ENCODE results near the gene SNAI3. TPM values are rescaled to one million over a fixed set of nuclear protein-coding genes. Genes with fewer than 3 reads are reported as not detected.
A peak's percentile ranks its signal among the peaks of the same experiment; 100 is the strongest.

SNAI3 gene
- total RNA-seq, 1 donor from 2014 or later: under 0.01 TPM

DNA sequence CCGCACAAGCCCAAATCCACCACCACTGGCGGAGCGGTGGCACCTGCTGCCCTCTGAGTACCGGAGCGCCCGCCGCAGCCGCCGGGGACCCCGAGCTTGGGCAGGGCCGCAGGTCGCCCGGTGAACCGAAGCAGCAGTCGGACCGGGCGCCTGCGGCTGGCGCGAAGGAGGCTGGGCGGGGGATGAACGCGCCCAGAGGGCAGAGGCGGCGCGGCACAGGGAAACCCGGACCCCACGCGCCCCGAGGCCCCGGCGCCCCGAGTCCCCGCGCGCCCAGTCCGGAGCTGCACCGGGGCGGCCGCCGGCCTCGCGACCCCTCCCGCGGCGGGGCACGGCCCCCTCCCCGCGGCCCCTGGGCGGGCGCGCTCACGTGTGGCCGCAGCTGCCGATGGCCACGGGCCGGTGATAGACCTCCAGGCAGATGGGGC lies 19.5 kb upstream of the SNAI3 start:
- DNase-seq (ENCODE audit: low read depth in 2 of 2): no peak

- peak in 1 of 2 donors; percentile 34 for DNase-seq (ENCODE audit: low read depth in 2 of 2)
Observed at GRCh38 chr16:88705076-88705684, 18.9 kb upstream of the SNAI3 start.

DNA sequence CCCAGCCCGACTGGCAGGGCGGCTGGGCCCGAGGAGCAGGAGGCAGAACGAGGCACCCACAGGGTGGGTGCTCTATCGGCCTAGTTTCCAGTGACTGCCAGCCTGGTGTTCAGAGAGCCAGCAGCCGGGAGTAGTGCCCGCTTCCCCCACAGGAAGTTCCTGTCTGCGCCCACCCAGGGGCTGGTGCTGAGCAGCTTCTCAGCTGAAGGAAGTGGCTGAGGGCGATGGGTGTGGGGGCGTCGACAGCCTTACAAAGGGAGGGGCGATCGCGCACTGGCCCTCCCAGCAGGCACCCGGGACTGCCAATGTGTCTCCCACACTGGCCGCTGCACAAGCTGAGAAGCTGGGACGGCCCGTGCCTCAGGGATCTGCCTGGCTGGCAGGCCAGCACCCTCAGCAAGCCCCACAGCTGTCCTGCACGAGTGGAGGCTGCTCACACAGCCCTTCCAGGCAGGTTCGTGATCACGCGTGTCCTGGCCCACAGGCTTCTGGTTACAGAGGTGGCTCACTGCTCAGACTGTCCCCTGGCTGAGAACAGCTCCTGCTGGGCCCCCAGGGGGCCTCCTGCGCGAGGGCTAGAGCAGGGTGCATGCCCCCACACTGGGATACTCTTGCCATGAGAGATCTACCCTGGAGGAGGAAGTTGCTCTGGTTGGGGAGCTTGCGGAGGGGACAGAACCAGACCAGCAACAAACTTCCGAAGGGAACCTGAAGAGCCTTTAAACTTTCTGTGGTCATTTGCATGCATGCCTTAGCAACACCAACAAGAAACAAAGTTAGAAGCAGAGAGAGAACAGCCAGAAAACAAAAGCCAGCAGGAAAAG lies 17.4 kb upstream of the SNAI3 start:
- DNase-seq (ENCODE audit: low read depth in 2 of 2): peak in 1 of 2 donors; percentile 54

- no peak for DNase-seq (ENCODE audit: low read depth in 2 of 2)
Observed at GRCh38 chr16:88702371-88703210, 16.3 kb upstream of the SNAI3 start.

GRCh38 chr16:88701581-88702370 lies 15.5 kb upstream of the SNAI3 start:
- peak in 1 of 2 donors; percentile 46 for DNase-seq (ENCODE audit: low read depth in 2 of 2)

DNA sequence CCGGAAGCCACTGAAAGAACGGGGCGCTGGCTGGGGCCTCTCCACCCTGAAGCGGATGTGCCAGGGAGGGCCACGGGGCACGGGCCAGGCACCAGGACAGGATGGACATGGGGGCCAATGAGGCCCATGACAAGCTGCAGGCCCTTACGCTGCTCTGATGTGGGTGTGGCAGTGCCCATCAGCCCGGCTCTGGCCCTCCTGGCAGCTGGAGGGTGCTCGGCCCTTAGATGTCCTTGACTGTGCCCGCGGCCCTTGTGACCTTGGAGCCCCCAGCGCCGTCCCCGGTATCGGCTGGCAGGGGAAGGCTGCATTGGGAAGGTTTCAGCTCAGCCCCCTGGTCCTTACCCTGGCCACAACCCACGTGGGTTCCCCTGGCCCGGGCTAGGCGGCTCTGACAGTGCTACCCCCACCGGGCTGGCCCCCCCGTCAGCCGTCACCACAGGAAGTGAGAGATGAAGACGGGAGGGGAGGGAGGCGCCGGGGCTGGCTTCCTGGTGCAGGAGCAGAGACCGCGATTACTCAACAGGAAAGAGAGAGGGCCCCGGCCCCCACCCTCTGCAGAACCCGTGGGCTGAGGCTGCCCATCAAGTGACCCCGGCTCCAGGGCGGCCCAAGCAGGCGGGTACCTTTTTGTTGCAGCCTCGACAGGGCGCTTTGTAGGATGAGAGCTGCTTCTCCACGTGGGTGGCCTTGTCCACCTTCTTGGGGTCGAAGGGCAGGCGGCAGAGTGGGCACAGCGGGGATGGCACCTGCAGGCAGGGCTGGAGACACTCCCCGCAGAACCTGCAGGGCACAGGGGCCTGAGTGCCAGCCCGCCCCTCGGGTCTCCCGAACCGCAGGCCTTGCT lies 14.6 kb upstream of the SNAI3 start:
- peak; percentile 96 to 97 for DNase-seq (ENCODE audit: low read depth in 2 of 2)

DNA sequence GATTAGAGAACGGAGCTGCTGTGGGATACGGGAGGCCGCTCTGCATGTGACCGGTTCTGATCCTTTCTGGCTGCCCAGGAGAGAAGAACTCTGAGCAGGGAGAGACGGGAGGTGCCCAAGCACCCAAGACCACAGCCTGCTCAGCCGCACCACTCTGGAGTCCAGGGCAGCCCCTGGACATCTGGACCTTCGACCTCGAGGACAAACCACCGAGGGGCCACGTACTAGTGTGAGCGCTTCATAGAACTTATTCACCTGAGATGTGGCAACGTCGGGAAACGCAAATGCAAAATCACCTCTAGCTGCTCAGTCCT lies 14.0 kb upstream of the SNAI3 start:
- DNase-seq (ENCODE audit: low read depth in 2 of 2): no peak

DNA sequence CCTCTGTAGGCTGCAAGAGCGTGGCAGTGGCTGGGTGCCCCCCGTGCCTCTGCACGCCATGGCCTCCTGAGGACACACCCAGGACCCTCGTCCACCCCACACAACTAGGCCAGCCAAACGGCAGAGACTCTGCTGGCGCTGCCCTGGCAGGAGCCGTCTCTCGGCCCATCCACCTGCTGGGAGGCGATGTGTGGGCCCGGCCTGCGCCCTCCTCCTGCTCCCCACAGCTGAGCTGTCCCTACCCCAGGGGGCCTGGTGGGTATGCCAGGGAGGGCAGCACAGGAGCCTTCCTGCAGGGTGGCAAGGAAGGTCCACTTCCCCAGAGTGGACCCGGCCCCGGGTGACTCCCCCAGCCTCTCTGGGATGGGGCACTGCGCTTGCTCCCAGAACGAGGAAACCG lies 12.9 kb upstream of the SNAI3 start:
- no peak for DNase-seq (ENCODE audit: low read depth in 2 of 2)

DNA sequence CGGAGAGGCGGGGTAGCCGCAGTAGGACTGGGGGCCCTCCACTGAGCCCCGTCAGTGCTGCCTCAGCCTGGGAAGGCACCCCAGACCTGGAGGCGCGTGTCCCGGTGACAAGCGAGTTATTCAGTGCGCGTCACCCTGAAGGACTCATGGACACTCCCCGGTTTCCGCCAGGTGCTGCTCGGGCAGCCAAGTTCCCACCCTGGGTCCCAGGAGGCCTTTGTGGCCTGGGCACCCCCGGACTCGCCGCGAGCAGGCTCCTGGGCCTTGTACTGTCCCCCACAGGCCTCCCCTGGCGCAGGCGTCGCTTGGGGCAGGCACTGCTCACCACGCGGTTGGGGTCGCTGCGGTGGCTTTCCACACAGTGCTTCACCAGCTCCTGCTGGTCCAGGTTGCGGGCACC lies 12.3 kb upstream of the SNAI3 start:
- no peak for DNase-seq (ENCODE audit: low read depth in 2 of 2)

- peak in 1 of 2 donors; percentile 60 for DNase-seq (ENCODE audit: low read depth in 2 of 2)
Observed at GRCh38 chr16:88697831-88698615, 11.7 kb upstream of the SNAI3 start.

GRCh38 chr16:88697116-88697830 lies 11.0 kb upstream of the SNAI3 start:
- DNase-seq (ENCODE audit: low read depth in 2 of 2): no peak

- DNase-seq (ENCODE audit: low read depth in 2 of 2): no peak
Observed at GRCh38 chr16:88696441-88696840, 10.1 kb upstream of the SNAI3 start.

- DNase-seq (ENCODE audit: low read depth in 2 of 2): no peak
Observed at GRCh38 chr16:88695753-88696152, 9.4 kb upstream of the SNAI3 start.

GRCh38 chr16:88695218-88695617 lies 8.9 kb upstream of the SNAI3 start:
- no peak for DNase-seq (ENCODE audit: low read depth in 2 of 2)

- DNase-seq (ENCODE audit: low read depth in 2 of 2): no peak
Observed at GRCh38 chr16:88694221-88695087, 8.1 kb upstream of the SNAI3 start.

DNA sequence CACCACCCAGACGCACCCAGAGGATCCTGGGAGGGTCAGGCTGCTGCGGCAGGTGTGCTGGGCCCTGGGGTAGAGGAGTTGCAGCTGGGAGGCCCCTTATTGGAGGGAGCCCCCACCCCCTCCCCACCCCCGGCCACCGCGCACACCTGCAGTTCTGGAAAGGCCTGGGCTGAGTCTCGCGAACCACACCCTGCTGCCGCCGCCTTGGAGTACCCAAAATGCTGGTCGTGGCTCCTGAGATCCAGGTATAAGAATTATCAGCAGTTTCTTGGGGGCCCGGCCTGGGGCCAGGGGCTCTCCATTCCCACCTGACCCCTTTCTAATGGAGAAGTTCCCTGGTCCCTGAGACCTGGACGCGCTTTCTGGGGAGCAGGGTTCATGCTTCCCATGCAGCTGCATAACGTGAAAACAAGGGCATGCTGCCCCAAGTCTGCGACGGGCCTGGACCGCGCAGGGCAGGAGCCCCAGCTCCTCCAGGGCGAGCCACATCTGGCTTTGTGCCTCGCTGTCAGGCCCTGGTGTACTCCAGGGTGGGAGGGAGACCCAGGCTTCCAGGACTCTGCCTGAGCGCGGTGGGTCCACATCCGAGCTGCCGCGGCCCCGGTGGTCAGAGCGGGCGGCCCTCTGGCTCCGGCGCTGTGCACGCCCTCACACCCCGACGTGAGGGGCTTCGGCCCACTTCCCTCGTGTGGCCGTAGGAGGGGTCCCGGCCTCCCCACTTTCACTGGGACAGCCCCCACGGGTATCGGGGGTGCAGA lies 7.3 kb upstream of the SNAI3 start:
- DNase-seq (ENCODE audit: low read depth in 2 of 2): no peak

DNA sequence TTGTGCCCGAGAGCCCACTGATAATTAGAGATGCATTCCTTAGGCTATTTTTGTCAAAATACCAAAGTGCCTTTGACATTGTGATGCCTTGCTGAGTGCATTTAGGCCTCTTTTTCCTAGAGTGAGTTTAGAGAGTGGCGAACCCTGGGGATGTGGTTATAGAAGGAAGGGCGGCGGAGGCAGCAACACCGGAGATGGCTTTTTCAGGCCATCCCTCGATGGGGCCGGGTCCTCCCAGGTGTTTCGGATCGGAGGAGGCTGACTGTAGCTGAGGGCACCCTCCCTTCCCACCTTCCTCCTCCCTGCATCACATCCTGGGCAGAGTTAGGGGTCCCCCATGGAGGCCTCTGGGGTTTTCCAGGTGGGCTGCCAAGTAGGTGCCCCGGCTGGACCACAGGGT lies 6.6 kb upstream of the SNAI3 start:
- DNase-seq (ENCODE audit: low read depth in 2 of 2): no peak
